Activated CD4-positive, CD25-positive, alpha-beta regulatory T cell treated with anti-CD3 and anti-CD28 coated beads, Interleukin-2, amount 50 U/mL, for 24 hours (primary cell): ENCODE measurements around the gene USP36.

Experiments
- ATAC-seq, 2 donors: fragments of 150-1000 bp; cut with Tn5 transposase; one replicate each; pipeline ENCODE4 v1.10.0; 2021; ENCODE audit warnings: mild to moderate bottlenecking in 1 of 2, moderate library complexity in 1 of 2

USP36 gene

GRCh38 chr17:78836420-78837021 is 4.1 kb downstream of the USP36 start:
- no peak for ATAC-seq

- no peak for ATAC-seq
These were observed 6.0 kb downstream of the USP36 start for GRCh38 chr17:78834571-78834970.

- ATAC-seq = no peak
These were observed 8.1 kb downstream of the USP36 start for GRCh38 chr17:78832541-78832810.

- no peak for ATAC-seq
These were observed 8.7 kb downstream of the USP36 start for GRCh38 chr17:78831688-78832540.

GRCh38 chr17:78829477-78829876 is 11.1 kb downstream of the USP36 start:
- ATAC-seq = no peak

- ATAC-seq = peak in 1 of 2 donors; percentile 60
These were observed 12.0 kb downstream of the USP36 start for GRCh38 chr17:78828470-78829185.

- ATAC-seq = no peak
These were observed 13.6 kb downstream of the USP36 start for GRCh38 chr17:78826836-78827509.

GRCh38 chr17:78826421-78826820 is 14.2 kb downstream of the USP36 start:
- no peak for ATAC-seq

GRCh38 chr17:78825696-78826095 is 14.9 kb downstream of the USP36 start:
- no peak for ATAC-seq

GRCh38 chr17:78824240-78824639 is 16.4 kb downstream of the USP36 start:
- ATAC-seq = no peak

- ATAC-seq = no peak
These were observed 17.1 kb downstream of the USP36 start for GRCh38 chr17:78823282-78824046.

GRCh38 chr17:78822552-78822951 is 18.1 kb downstream of the USP36 start:
- no peak for ATAC-seq

GRCh38 chr17:78821961-78822360 is 18.7 kb downstream of the USP36 start:
- ATAC-seq = no peak

GRCh38 chr17:78820841-78821240 is 19.8 kb downstream of the USP36 start:
- no peak for ATAC-seq

GRCh38 chr17:78819806-78820792 is 20.5 kb downstream of the USP36 start:
- no peak for ATAC-seq

- ATAC-seq = no peak
These were observed 21.2 kb downstream of the USP36 start for GRCh38 chr17:78819402-78819801.

- ATAC-seq = no peak
These were observed 21.7 kb downstream of the USP36 start for GRCh38 chr17:78818932-78819331.

GRCh38 chr17:78818152-78818846 is 22.3 kb downstream of the USP36 start:
- no peak for ATAC-seq

GRCh38 chr17:78817123-78817522 is 23.5 kb downstream of the USP36 start:
- ATAC-seq = peak; percentile 90 to 95

GRCh38 chr17:78815696-78816095 is 24.9 kb downstream of the USP36 start:
- ATAC-seq = no peak

- no peak for ATAC-seq
These were observed 27.8 kb downstream of the USP36 start for GRCh38 chr17:78812855-78813254.
